ENCODE data around the gene IDI2. TPM values are rescaled to one million over a fixed set of nuclear protein-coding genes. Genes with fewer than 3 reads are reported as not detected.
"Not testable (repeated sequence)": the region's sequence is repeated elsewhere in the genome, so short reads cannot be mapped to it uniquely, and the experiment has no call there.

Gene IDI2
- total RNA-seq: not detected in 2 replicates

- DNase-seq (ENCODE audit: low read depth): no peak
- no peak within 1 kb of the TSS for H3K4me3 ChIP-seq (ENCODE audit: low read depth, low read length)
- no peak for TF ChIP-seq CTCF (conservative IDR thresholded peaks at IDR 0.05; ENCODE audit: low read depth, low read length)
These were observed at the start of gene IDI2 for GRCh38 chr10:1025683-1026082. TSS of gene IDI2 (minus strand) at chr10:1025859. CDS start at chr10:1024723, 1,136 bp downstream.

- peak; percentile 45 for TF ChIP-seq CTCF (conservative IDR thresholded peaks at IDR 0.05; ENCODE audit: low read depth, low read length)
- H3K4me3 ChIP-seq (ENCODE audit: low read depth, low read length): no peak overlapping the region
- DNase-seq (ENCODE audit: low read depth): no peak
These were observed 49.2 kb upstream of the IDI2 start for GRCh38 chr10:1074748-1075308.

- no peak for DNase-seq (ENCODE audit: low read depth)
- H3K4me3 ChIP-seq (ENCODE audit: low read depth, low read length): no peak overlapping the region
- TF ChIP-seq CTCF (conservative IDR thresholded peaks at IDR 0.05; ENCODE audit: low read depth, low read length): peak; percentile 18
These were observed 48.5 kb upstream of the IDI2 start for GRCh38 chr10:1074052-1074747.

GRCh38 chr10:1070919-1071318 lies 45.3 kb upstream of the IDI2 start:
- no peak for DNase-seq (ENCODE audit: low read depth)
- no peak for TF ChIP-seq CTCF (conservative IDR thresholded peaks at IDR 0.05; ENCODE audit: low read depth, low read length)
- H3K4me3 ChIP-seq (ENCODE audit: low read depth, low read length): no peak overlapping the region

GRCh38 chr10:1068380-1069361 lies 43.0 kb upstream of the IDI2 start:
- no peak for DNase-seq (ENCODE audit: low read depth)
- no peak overlapping the region for H3K4me3 ChIP-seq (ENCODE audit: low read depth, low read length)
- TF ChIP-seq CTCF (conservative IDR thresholded peaks at IDR 0.05; ENCODE audit: low read depth, low read length): no peak

- DNase-seq (ENCODE audit: low read depth); H3K4me3 ChIP-seq (ENCODE audit: low read depth, low read length): not testable (repeated sequence)
These were observed 41.1 kb upstream of the IDI2 start for GRCh38 chr10:1066734-1067133.

- H3K4me3 ChIP-seq (ENCODE audit: low read depth, low read length): no peak overlapping the region
- no peak for TF ChIP-seq CTCF (conservative IDR thresholded peaks at IDR 0.05; ENCODE audit: low read depth, low read length)
- no peak for DNase-seq (ENCODE audit: low read depth)
These were observed 39.2 kb upstream of the IDI2 start for GRCh38 chr10:1064964-1065247.

Data from epithelial cell of proximal tubule (primary cell).